GM12891 (cell line): ENCODE results near the gene IQCE.

Experiments used
- DNase-seq: peaks from one replicate; pipeline ENCODE4 v3.0.0; 2011; ENCODE audit warnings: low spot score; ENCODE audit not compliant: insufficient read length
- FAIRE-seq: peaks from 2 replicates; lab custom pipeline; 2011; peaks lifted over from hg19 to GRCh38; lab: Jason Lieb, UNC
- PAX5 ChIP-seq: IDR thresholded peaks from 2 replicates; pipeline ENCODE4 v1.6.1; 2011; ENCODE audit warnings: low read length, moderate library complexity, mild to moderate bottlenecking; ENCODE audit not compliant: insufficient read depth, severe bottlenecking
- POLR2A ChIP-seq: IDR thresholded peaks from 2 replicates; pipeline ENCODE4 v1.6.1; 2011; ENCODE audit warnings: low read depth, low read length, control low read depth
- POLR2AphosphoS5 ChIP-seq: IDR thresholded peaks from 2 replicates; pipeline ENCODE4 v1.6.1; 2011; ENCODE audit warnings: low read depth, low read length, control low read depth
- POU2F2 ChIP-seq: IDR thresholded peaks from 2 replicates; pipeline ENCODE4 v1.6.1; 2011; ENCODE audit warnings: low read depth, mild to moderate bottlenecking, control low read depth, low read length, moderate library complexity
- SPI1 ChIP-seq: IDR thresholded peaks from 2 replicates; pipeline ENCODE4 v1.6.1; 2011; ENCODE audit warnings: low read depth, low read length, control low read depth
- TAF1 ChIP-seq: IDR thresholded peaks from 2 replicates; pipeline ENCODE4 v1.6.1; 2011; ENCODE audit warnings: low read depth, low read length, control low read depth

IQCE gene

GRCh38 chr7:2629746-2630681 is 71.2 kb downstream of the IQCE start:
- no peak for DNase-seq
- TF ChIP-seq POLR2A = no peak
- TF ChIP-seq TAF1 = no peak
- no peak for TF ChIP-seq PAX5
- no peak for FAIRE-seq

DNA sequence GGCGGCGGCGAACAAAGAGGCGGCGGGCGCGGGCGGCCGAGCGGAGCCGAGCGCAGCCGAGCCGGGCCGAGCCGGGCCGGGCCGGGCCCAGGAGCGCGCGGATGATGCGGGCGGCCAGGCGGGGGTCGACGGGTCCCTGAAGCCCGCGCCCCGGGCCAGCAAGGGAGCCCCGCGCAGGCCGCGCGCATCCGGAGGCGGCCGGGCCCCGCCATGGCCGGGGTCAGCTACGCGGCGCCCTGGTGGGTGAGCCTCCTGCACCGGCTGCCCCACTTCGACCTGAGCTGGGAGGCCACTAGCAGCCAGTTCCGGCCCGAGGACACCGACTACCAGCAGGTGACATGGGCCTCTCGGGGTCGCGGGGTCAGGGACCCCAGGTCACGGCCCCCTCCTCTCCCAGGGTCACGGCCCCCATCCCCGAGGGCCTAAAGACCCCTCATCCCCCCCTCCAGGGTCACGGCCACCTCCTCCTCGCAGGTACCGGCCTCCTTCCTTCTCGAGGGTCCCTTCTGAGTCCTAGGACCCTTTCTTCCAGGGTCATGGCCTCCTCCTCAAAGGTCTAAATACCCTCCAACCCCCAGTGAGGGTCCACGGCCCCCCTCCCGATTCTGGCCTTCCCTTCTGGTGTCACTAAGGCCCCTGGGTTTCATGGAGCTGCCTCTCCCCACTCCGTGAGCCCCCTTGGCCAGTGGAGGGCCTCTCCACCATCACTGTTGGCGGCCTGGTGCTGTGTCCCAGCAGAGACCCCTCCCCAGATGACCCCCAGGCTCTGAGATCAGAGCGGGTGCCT is 73.4 kb downstream of the IQCE start, which contains the start of gene TTYH3:
TSS of gene TTYH3 (plus strand) at position 41 of the 787 bp plus-strand sequence. CDS start at position 211, 170 bp downstream.
- FAIRE-seq = peak; percentile 33
- TF ChIP-seq POU2F2 = no peak
- no peak for TF ChIP-seq POLR2A
- no peak for TF ChIP-seq TAF1
- no peak for TF ChIP-seq POLR2AphosphoS5
- no peak for TF ChIP-seq SPI1
- TF ChIP-seq PAX5 = no peak
- no peak for DNase-seq

DNA sequence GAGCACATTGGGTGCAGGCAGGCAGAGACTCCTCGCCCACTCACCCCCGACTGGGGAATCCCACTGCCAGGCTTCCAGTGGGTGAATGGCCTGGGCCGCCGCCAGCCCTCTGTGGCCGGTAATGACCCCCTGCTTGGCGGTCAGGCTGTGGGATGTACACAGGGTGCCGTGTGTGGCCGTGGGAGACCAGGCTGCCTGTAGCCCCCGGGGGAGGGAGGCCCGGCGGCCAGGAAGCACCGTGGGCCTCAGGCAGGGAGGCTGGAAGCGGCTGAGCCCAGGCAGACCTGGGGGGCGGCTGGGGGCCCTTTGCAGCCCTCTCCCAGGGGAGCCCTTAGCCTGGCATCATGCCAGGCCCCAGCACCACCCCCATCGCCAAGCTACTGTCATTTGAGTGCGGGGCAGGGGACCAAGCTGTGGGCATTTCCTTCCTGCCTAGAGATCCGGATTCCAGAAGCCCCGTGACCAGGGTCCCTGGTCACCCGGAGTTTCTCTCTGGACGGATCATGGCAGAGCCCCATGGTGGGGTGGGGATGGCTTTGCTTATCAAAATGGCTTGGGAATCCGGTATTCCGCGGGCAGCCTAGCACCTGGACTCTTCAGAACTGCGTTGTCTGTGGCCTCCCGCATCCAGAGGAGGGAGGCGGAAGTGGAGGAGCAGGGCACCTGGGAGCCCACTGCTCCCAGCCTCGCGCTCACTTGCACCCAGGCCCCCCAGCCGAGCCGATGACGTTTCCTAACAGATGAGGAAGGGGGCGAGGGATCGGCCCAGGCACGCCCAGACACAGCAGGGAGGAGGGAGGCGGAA is 74.2 kb downstream of the IQCE start:
- DNase-seq = no peak
- FAIRE-seq = peak; percentile 83
- TF ChIP-seq SPI1 (peak; percentile 43), POU2F2 (no peak)

GRCh38 chr7:2633538-2634266 is 74.9 kb downstream of the IQCE start:
- DNase-seq = no peak
- FAIRE-seq = peak; percentile 31
- no peak for TF ChIP-seq POLR2A
- no peak for TF ChIP-seq TAF1

- TF ChIP-seq POU2F2 = no peak
- TF ChIP-seq POLR2AphosphoS5 = no peak
- no peak for TF ChIP-seq PAX5
- TF ChIP-seq POLR2A = no peak
- no peak for TF ChIP-seq TAF1
- no peak for TF ChIP-seq SPI1
Observed at GRCh38 chr7:2634267-2635145, 75.7 kb downstream of the IQCE start.

DNA sequence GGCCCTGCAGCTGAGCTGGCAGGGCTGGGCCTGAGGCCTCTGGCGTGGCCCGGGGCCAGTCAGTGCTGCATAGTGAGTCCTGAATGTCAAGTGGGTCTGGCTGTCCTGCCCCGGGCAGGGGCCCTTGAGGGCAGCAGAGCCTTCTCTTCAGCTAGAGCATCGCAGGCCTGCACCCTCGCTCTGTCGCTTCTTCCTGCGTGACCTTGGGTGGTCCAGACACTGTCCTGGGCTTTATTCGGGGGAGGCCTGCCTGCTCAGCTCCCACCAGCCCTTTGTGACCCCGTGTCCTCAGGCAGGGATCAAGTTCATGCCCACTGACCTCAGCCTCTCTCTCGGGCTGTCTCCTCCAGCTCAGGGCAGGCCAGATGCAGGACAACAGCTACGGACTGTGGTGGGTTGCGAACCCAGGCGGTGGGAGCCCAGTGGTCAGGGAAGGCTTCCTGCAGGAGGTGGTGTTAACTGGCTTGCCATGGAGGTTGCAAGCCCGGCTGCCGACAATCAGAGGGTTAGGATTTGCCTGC is 76.4 kb downstream of the IQCE start:
- DNase-seq (no peak), FAIRE-seq (no peak)
- no peak for TF ChIP-seq PAX5
- no peak for TF ChIP-seq POLR2AphosphoS5
- no peak for TF ChIP-seq POLR2A
- TF ChIP-seq SPI1 = no peak
- no peak for TF ChIP-seq TAF1
- TF ChIP-seq POU2F2 = no peak

More at GRCh38 chr7:2634267-2635145, 75.7 kb downstream of the IQCE start:
- FAIRE-seq (no peak), DNase-seq (no peak)

DNA sequence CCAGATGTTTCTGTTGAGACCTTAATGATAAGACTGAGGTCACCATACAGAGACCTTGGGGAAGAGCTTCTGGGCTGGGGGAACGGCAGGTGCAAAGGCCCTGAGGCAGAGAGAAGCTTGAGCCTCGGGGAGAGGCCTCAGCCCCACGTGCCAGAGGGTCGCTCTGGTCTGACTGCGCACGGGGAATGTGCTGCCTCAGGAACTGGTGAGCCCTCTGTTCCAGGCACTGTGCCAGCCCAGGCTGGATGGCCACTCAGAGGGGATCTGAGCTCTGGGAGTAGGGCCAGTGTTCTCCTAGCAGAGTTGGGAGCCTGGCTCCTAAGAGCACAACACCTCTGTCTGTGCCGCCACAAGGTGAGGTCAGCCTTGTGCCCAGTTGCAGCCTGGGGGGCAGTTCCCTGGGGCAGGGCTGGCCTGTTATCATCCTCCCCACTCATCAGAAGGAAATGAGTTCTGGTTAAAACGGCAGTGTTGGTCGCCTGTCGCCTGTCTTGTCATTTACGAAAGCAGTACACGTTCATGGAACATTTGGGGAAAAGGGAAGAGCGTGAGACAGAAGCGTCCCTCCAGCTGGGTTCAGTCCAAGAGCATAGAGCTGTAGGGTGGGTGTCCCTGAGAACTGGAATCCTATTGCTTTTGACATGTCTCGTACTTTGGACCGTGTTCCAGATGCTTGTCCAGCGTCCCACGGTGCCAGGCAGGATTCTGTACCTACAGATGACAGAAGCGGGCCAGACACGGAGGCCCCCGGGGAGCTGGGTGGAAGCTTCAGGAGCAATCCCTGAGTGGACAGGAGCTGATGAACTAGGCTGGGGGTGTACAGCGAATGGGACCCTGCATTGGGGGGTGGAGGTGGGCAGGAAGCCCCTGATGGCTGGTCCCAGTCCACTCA is 77.3 kb downstream of the IQCE start:
- TF ChIP-seq POLR2AphosphoS5 (no peak), PAX5 (no peak), POLR2A (no peak), TAF1 (no peak), POU2F2 (no peak), SPI1 (no peak)
- FAIRE-seq (no peak), DNase-seq (no peak)

DNA sequence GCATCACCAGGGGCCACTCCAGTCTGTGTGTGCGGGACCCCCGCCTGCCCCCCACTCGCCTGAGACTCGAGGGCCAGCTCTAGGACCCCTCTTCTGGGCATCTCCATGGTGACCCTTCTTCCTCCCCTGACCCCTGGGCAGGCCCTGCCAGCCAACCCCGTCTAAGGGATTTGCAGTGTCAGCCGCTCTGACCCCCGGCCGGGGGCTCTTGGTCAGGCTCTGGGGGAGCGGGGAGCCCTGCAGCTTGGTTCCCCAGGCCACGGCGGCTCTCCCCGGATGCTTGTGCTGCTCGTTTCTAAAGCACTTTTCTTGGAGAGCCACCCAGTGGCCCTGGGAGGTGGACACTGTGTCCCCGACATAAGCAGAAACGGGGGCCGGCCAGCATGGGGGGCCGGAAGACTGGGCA is 78.3 kb downstream of the IQCE start:
- no peak for FAIRE-seq
- DNase-seq = no peak
- no peak for TF ChIP-seq POU2F2
- no peak for TF ChIP-seq POLR2AphosphoS5
- TF ChIP-seq PAX5 = no peak
- no peak for TF ChIP-seq POLR2A
- TF ChIP-seq SPI1 = no peak
- no peak for TF ChIP-seq TAF1
